SU-DHL-6 (cell line): ENCODE data around the gene PSMC5.
"Not testable (repeated sequence)": the region's sequence is repeated elsewhere in the genome, so short reads cannot be mapped to it uniquely, and the experiment has no call there.

Experiments used
- H2AFZ ChIP-seq: fragments of 200-600 bp; sonication (generic); 2 replicates; pipeline ENCODE4 v1.6.1; 2014; ENCODE audit warnings: low read depth, mild to moderate bottlenecking, moderate library complexity, mixed read lengths, antibody characterized with exemption, low read length; ENCODE audit not compliant: severe bottlenecking
- H3F3A ChIP-seq: fragments of 200-600 bp; shearing (Covaris generic); 2 replicates; pipeline ENCODE4 v1.6.0; 2016; ENCODE audit warnings: antibody characterized with exemption, mild to moderate bottlenecking; ENCODE audit not compliant: insufficient read depth
- H3K27ac ChIP-seq: fragments of 200-600 bp; sonication (generic); 2 replicates; pipeline ENCODE4 v1.5.1; 2016; ENCODE audit warnings: low read depth, mild to moderate bottlenecking, low read length, moderate library complexity, mixed read lengths
- H3K27me3 ChIP-seq: fragments of 200-600 bp; sonication (generic), shearing (Covaris generic); 2 replicates; pipeline ENCODE4 v1.6.0; 2014; ENCODE audit warnings: mild to moderate bottlenecking, low read length
- H3K36me3 ChIP-seq: fragments of 200-600 bp; sonication (generic); 2 replicates; pipeline ENCODE4 v1.6.1; 2014; ENCODE audit warnings: mild to moderate bottlenecking, low read length, mixed read lengths
- H3K4me2 ChIP-seq: fragments of 300-600, 200-600 bp; shearing (Covaris generic), sonication (generic); 2 replicates; pipeline ENCODE4 v1.6.0; 2014; ENCODE audit warnings: low read length, low read depth, mild to moderate bottlenecking; ENCODE audit not compliant: poor library complexity, severe bottlenecking
- H3K4me3 ChIP-seq: fragments of 200-600 bp; sonication (generic); 2 replicates; pipeline ENCODE4 v1.5.1; 2014; ENCODE audit warnings: antibody characterized with exemption, low read length, mild to moderate bottlenecking, mixed read lengths; ENCODE audit not compliant: insufficient read depth, poor library complexity, severe bottlenecking
- H3K79me2 ChIP-seq: fragments of 200-600 bp; sonication (generic); 2 replicates; pipeline ENCODE4 v1.6.1; 2014; ENCODE audit warnings: mild to moderate bottlenecking, low read length, moderate library complexity; ENCODE audit not compliant: insufficient read depth
- H3K9ac ChIP-seq: fragments of 200-600 bp; sonication (generic); 2 replicates; pipeline ENCODE4 v1.7.0; 2014; ENCODE audit warnings: mild to moderate bottlenecking, low read length
- H3K9me2 ChIP-seq: fragments of 200-600 bp; sonication (generic); replicated peaks from 2 replicates; pipeline ENCODE4 v1.6.1; 2014; ENCODE audit warnings: low read length; ENCODE audit not compliant: insufficient read depth
- H3K9me3 ChIP-seq: fragments of 200-600 bp; sonication (generic); 2 replicates; pipeline ENCODE4 v1.6.1; 2014; ENCODE audit warnings: low read length, mixed read lengths; ENCODE audit not compliant: insufficient read depth
- H4K20me1 ChIP-seq: fragments of 200-600 bp; sonication (generic); 2 replicates; pipeline ENCODE4 v1.6.1; 2014; ENCODE audit warnings: low read depth, mild to moderate bottlenecking, antibody characterized with exemption, low read length, moderate library complexity, mixed read lengths
- EZH2phosphoT487 ChIP-seq: fragments of 200-600 bp; sonication (generic), shearing (Covaris generic); conservative IDR thresholded peaks from 2 replicates; pipeline ENCODE4 v1.6.1; 2018; ENCODE audit warnings: mild to moderate bottlenecking, antibody characterized with exemption, low read length, moderate library complexity, mixed read lengths
- TF ChIP-seq, protein P1 (sequence below): fragments of 200-600 bp; sonication (generic); IDR thresholded peaks from one replicate; pipeline ENCODE4 v1.5.1; 2017; ENCODE audit warnings: antibody characterized with exemption, mild to moderate bottlenecking, low read length, moderate library complexity; ENCODE audit not compliant: insufficient read depth, poor library complexity, severe bottlenecking

PSMC5 gene

DNA sequence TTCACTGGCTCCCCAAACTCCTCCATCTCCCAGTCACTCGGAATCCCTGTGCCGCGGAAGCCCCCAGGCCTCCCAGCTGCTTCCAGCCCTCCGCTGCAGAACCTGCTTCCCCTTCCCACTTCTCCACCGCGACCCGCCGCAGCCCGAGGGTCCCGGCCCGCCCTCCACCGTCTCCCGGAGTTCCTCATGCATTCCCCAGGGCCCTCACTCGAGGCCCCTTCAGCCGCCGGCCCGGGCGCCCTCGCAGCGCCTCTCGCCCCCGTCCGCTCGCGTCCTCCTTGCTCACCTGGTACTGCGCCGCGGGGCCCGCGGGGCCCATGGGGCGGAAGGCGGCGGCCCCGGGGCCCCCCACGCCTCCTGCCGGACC lies 14.9 kb downstream of the PSMC5 start:
- Histone ChIP-seq H3K27me3 (no peaks in the 10 kb centered on the region), H3K79me2 (peaks cover 49% of the 10 kb centered on the region)
- TF ChIP-seq, protein P1, sequence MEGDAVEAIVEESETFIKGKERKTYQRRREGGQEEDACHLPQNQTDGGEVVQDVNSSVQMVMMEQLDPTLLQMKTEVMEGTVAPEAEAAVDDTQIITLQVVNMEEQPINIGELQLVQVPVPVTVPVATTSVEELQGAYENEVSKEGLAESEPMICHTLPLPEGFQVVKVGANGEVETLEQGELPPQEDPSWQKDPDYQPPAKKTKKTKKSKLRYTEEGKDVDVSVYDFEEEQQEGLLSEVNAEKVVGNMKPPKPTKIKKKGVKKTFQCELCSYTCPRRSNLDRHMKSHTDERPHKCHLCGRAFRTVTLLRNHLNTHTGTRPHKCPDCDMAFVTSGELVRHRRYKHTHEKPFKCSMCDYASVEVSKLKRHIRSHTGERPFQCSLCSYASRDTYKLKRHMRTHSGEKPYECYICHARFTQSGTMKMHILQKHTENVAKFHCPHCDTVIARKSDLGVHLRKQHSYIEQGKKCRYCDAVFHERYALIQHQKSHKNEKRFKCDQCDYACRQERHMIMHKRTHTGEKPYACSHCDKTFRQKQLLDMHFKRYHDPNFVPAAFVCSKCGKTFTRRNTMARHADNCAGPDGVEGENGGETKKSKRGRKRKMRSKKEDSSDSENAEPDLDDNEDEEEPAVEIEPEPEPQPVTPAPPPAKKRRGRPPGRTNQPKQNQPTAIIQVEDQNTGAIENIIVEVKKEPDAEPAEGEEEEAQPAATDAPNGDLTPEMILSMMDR, result no peak
- TF ChIP-seq EZH2phosphoT487, result no peak

DNA sequence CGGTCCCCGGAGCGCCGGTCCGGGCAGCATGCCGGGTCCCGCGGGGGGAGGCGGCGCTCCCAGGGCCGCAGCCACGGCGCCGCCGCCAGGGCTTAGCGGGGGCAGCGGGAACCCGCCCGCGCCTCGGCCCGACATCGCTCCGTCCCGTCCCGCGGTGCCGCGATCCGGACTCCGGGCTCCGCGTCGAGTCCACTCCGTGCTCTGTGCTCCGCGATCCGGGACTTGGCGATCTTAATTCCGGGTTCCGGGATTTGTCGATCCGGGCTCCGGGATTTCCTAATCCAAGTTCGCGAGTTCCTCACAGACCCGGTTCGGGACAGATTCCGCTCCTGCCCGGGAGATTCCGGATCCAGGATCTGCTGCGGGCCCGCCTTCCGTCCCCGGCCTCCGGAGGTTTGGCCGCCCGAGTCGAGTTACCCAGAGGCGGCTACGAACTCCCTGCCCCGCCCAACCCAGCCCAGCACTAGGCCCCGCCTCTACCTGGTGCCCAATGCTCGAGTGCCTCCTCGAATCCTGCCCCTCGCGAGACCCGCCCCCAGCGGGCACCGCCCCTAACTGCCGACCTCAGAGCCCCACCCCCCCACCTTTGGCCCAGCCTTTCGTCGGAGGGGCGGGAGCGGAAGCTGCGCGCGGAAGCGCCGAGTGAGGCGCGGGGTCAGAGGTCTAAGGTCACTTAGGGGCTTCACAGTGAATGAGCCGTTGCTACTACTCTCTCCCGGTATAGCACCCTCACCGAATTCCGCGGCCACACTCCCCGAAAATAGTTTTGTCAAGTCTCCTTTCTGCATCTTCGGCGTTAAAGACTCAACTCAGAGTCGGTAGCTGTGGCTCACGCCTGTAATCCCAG lies 15.5 kb downstream of the PSMC5 start, which contains the start of gene SMARCD2:
TSS of gene SMARCD2 (minus strand) at position 146 of the 847 bp plus-strand sequence. CDS start at position 135, 11 bp downstream.
- peak within 1 kb of the TSS; percentile 91 for H3K9ac ChIP-seq
- H3K79me2 ChIP-seq, result peaks cover 45% of the 10 kb centered on the region
- H3K9me2 ChIP-seq, result no peaks in the 10 kb centered on the region
- H3K4me2 ChIP-seq, result peak within 1 kb of the TSS; percentile 88
- H3K27ac ChIP-seq, result peak within 1 kb of the TSS; percentile 79
- H3K9me3 ChIP-seq, result no peaks in the 10 kb centered on the region
- peaks cover 17% of the 10 kb centered on the region for H3F3A ChIP-seq
- TF ChIP-seq, protein P1, result no peak
- no peak for TF ChIP-seq EZH2phosphoT487
- H3K36me3 ChIP-seq, result no peaks in the 10 kb centered on the region
- H4K20me1 ChIP-seq, result no peaks in the 10 kb centered on the region; the same call in 1 of the 2 replicates
- H3K27me3 ChIP-seq, result no peaks in the 10 kb centered on the region
- H2AFZ ChIP-seq, result peak within 1 kb of the TSS; percentile 68
- H3K4me3 ChIP-seq, result peak within 1 kb of the TSS; percentile 83

More for the DNA sequence above, 14.9 kb downstream of the PSMC5 start:
- Histone ChIP-seq H3K27ac (peak overlapping the region; percentile 79), H3K9ac (peak overlapping the region; percentile 91), H2AFZ (no peak overlapping the region), H3K4me2 (peak overlapping the region; percentile 88), H3K4me3 (peak overlapping the region; percentile 83), H4K20me1 (no peaks in the 10 kb centered on the region; the same call in 1 of the 2 replicates), H3K9me3 (no peaks in the 10 kb centered on the region), H3K9me2 (no peaks in the 10 kb centered on the region), H3K36me3 (no peaks in the 10 kb centered on the region), H3F3A (peaks cover 17% of the 10 kb centered on the region)

DNA sequence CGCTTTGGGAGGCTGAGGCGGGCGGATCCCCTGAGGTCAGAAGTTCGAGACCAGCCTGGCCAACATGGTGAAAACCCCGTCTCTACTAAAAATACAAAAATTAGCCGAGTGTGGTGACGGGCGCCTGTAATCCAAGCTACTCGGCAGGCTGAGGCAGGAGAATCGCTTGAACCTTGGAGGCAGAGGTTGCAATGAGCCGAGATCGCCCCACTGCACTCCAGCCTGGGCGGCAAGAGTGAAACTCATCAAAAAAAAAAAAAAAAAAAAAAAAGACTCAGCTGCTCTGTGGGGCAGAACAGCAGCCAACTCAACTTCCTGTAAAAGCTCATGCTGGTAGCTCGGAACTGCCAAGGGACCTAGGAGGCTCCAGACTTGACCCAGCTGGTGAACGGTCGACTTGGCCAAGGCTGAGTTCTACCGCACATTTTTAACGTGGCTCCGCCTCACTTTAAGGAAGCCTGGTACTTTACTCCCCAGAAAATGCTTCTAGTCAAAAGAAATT lies 16.2 kb downstream of the PSMC5 start:
- Histone ChIP-seq H3K9ac (peak overlapping the region; percentile 45), H3K4me3 (peak overlapping the region; percentile 64), H3F3A (peaks cover 17% of the 10 kb centered on the region), H3K27ac (peak overlapping the region; percentile 77), H3K79me2 (peaks cover 38% of the 10 kb centered on the region), H2AFZ (peak overlapping the region; percentile 68), H3K4me2 (peak overlapping the region; percentile 72)
- not testable (repeated sequence) for H3K9me2 ChIP-seq, H3K27me3 ChIP-seq, H4K20me1 ChIP-seq, H3K9me3 ChIP-seq, H3K36me3 ChIP-seq
